Measurements from ENCODE around the gene MEX3D.

MEX3D gene

DNA sequence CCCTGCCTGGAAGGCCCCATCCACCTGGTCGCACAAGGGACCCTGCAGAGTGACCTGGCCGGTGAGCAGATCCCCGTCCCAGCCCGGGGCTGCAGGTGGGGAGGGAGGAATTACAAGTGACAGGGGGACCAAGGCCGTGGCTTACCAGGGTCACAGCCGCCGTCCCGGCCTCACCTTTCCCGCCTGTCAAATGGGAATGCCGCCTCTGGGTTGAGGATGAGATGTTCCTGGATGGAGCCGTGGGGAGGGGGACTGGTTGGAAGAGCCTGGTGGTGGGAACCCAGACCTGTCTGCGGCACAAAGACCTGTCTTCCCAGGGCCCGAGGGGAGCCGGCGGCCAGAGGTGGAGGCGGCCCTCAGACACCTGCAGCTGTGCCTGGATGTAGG is 38.7 kb downstream of the MEX3D start:
- H3K9ac ChIP-seq (ENCODE audit: low read depth, low read length, poor library complexity), result no peak overlapping the region
- no CpG with 5 or more reads among the region's 16 CpGs for WGBS, 2 donors (ENCODE audit: extremely low coverage in 2 of 2, insufficient read length in 2 of 2, insufficient replicate concordance in 1 of 2)
- no peak overlapping the region for H3K4me2 ChIP-seq (ENCODE audit: insufficient read depth, low read length, poor library complexity, severe bottlenecking)
- peak overlapping the region; percentile 10 for H3K23ac ChIP-seq (ENCODE audit: low read depth, low read length, poor library complexity)
- H3K9me3 ChIP-seq (replicated peaks in 1 of 2; ENCODE audit: control insufficient read depth in 2 of 2, insufficient read depth in 1 of 2, low read depth in 1 of 2, low read length in 2 of 2), result peaks cover 0 to 4% of the 10 kb centered on the region in 2 donors
- peak overlapping the region; percentile 82 for H2BK5ac ChIP-seq (ENCODE audit: low read length)
- no peaks in the 10 kb centered on the region for H3K36me3 ChIP-seq (replicated peaks in 1 of 2; ENCODE audit: control insufficient read depth in 2 of 2, insufficient read depth in 2 of 2, low read length in 2 of 2)
- peak overlapping the region; percentile 70 for H2AK5ac ChIP-seq (ENCODE audit: low read depth, low read length)
- no peak overlapping the region for H2AFZ ChIP-seq (ENCODE audit: low read length)
- peak overlapping the region; percentile 71 for H3K18ac ChIP-seq (ENCODE audit: low read length)
- no peak overlapping the region for H4K91ac ChIP-seq (ENCODE audit: low read depth, low read length, poor library complexity)
- H3K4ac ChIP-seq (ENCODE audit: low read length), result no peak overlapping the region
- no peak overlapping the region for H3K14ac ChIP-seq (ENCODE audit: low read length)
- no peak overlapping the region for H2BK120ac ChIP-seq (ENCODE audit: low read depth, low read length)
- H3K27me3 ChIP-seq (ENCODE audit: control insufficient read depth in 3 of 3, insufficient read depth in 3 of 3, low read depth in 1 of 3, low read length in 3 of 3), result peaks cover 5 to 22% (median 15%) of the 10 kb centered on the region in 3 experiments
- H4K8ac ChIP-seq (ENCODE audit: low read depth, low read length), result no peak overlapping the region
- H3K4me3 ChIP-seq (ENCODE audit: low read length in 2 of 2), result no peak overlapping the region
- peak overlapping the region; percentile 66 for H2BK12ac ChIP-seq (ENCODE audit: low read length)
- H3K79me1 ChIP-seq (ENCODE audit: low read depth, low read length), result peaks cover 2% of the 10 kb centered on the region
- no peak overlapping the region for H3K27ac ChIP-seq (replicated peaks; ENCODE audit: low read length)
- DNase-seq (ENCODE audit: low spot score), result no peak
- no peak overlapping the region for H2BK15ac ChIP-seq (ENCODE audit: low read length)
- peaks cover under 1 to 3% of the 10 kb centered on the region in 2 donors for H3K4me1 ChIP-seq (ENCODE audit: control insufficient read depth in 2 of 2, insufficient read depth in 1 of 2, low read depth in 1 of 2, low read length in 2 of 2)

DNA sequence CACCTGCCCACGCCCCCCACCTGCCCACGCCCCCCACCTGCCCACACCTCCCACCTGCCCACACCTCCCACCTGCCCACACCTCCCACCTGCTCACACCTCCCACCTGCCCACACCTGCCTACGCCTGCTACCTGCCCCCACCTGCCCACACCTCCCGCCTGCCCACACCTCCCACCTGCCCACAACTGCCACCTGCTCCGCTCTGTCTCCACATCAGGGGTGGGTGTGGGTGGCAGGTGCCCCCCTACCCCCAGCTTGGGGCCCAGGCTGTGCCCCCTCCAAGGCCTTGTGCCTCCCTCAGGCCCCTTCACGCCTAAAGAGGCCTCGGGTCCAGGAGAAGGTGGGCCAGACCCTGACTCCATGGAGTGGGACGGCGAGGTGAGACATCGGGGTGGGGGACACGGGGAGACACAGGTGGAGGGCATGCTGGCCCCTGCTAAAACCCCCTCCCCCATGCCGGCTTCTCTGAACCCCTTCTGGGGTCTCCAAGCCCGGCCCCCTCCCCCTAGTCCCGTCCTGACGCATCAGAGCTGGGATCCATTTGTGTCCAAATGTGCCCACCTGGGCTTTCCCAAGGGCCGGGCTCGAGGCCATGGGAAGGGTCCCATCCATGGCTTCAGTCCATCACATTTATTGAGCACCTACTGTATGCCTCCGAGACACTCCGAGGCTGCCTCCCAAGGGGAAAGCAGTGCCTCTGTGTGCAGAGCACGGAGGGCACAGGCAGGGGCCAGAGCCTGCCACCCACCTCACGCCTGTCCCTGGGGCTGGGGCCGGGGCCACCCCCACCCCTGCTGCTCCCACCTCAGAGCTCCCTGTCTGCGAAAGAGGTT is 39.3 kb downstream of the MEX3D start:
- H2AK5ac ChIP-seq (ENCODE audit: low read depth, low read length), result peak overlapping the region; percentile 70

GRCh38 chr19:1527650-1528309 is 40.3 kb downstream of the MEX3D start:
- no peak for DNase-seq (ENCODE audit: low spot score)
- Histone ChIP-seq H4K91ac (ENCODE audit: low read depth, low read length, poor library complexity) (no peak overlapping the region), H2BK15ac (ENCODE audit: low read length) (no peak overlapping the region), H2AFZ (ENCODE audit: low read length) (no peak overlapping the region), H3K9me3 (replicated peaks in 1 of 2; ENCODE audit: control insufficient read depth in 2 of 2, insufficient read depth in 1 of 2, low read depth in 1 of 2, low read length in 2 of 2) (peaks cover 0 to 5% of the 10 kb centered on the region in 2 donors), H4K8ac (ENCODE audit: low read depth, low read length) (no peak overlapping the region), H3K4me2 (ENCODE audit: insufficient read depth, low read length, poor library complexity, severe bottlenecking) (no peak overlapping the region), H3K27ac (replicated peaks; ENCODE audit: low read length) (no peak overlapping the region), H2BK120ac (ENCODE audit: low read depth, low read length) (no peak overlapping the region), H3K14ac (ENCODE audit: low read length) (peak overlapping the region; percentile 47), H3K23ac (ENCODE audit: low read depth, low read length, poor library complexity) (peak overlapping the region; percentile 65), H2BK5ac (ENCODE audit: low read length) (no peak overlapping the region), H3K18ac (ENCODE audit: low read length) (peak overlapping the region; percentile 17), H3K4me1 (ENCODE audit: control insufficient read depth in 2 of 2, insufficient read depth in 1 of 2, low read depth in 1 of 2, low read length in 2 of 2) (peaks cover 4 to 6% of the 10 kb centered on the region in 2 donors), H3K9ac (ENCODE audit: low read depth, low read length, poor library complexity) (peak overlapping the region; percentile 44), H2AK5ac (ENCODE audit: low read depth, low read length) (peak overlapping the region; percentile 75), H3K36me3 (replicated peaks in 1 of 2; ENCODE audit: control insufficient read depth in 2 of 2, insufficient read depth in 2 of 2, low read length in 2 of 2) (no peaks in the 10 kb centered on the region), H3K27me3 (ENCODE audit: control insufficient read depth in 3 of 3, insufficient read depth in 3 of 3, low read depth in 1 of 3, low read length in 3 of 3) (peaks cover 8 to 36% (median 29%) of the 10 kb centered on the region in 3 experiments), H2BK12ac (ENCODE audit: low read length) (no peak overlapping the region), H3K4ac (ENCODE audit: low read length) (no peak overlapping the region), H3K79me1 (ENCODE audit: low read depth, low read length) (peaks cover 2% of the 10 kb centered on the region), H3K4me3 (ENCODE audit: low read length in 2 of 2) (no peak overlapping the region)
- no CpG with 5 or more reads among the region's 27 CpGs for WGBS, 2 donors (ENCODE audit: extremely low coverage in 2 of 2, insufficient read length in 2 of 2, insufficient replicate concordance in 1 of 2)

More for the DNA sequence above, 39.3 kb downstream of the MEX3D start:
- no CpG with 5 or more reads among the region's 23 CpGs for WGBS, 2 donors (ENCODE audit: extremely low coverage in 2 of 2, insufficient read length in 2 of 2, insufficient replicate concordance in 1 of 2)
- Histone ChIP-seq H3K4me1 (ENCODE audit: control insufficient read depth in 2 of 2, insufficient read depth in 1 of 2, low read depth in 1 of 2, low read length in 2 of 2) (peaks cover 4 to 6% of the 10 kb centered on the region in 2 donors), H3K18ac (ENCODE audit: low read length) (peak overlapping the region; percentile 71), H2BK120ac (ENCODE audit: low read depth, low read length) (no peak overlapping the region), H2BK5ac (ENCODE audit: low read length) (peak overlapping the region; percentile 82), H3K9me3 (replicated peaks in 1 of 2; ENCODE audit: control insufficient read depth in 2 of 2, insufficient read depth in 1 of 2, low read depth in 1 of 2, low read length in 2 of 2) (peaks cover 0 to 5% of the 10 kb centered on the region in 2 donors), H3K4ac (ENCODE audit: low read length) (no peak overlapping the region), H3K4me2 (ENCODE audit: insufficient read depth, low read length, poor library complexity, severe bottlenecking) (no peak overlapping the region), H3K27me3 (ENCODE audit: control insufficient read depth in 3 of 3, insufficient read depth in 3 of 3, low read depth in 1 of 3, low read length in 3 of 3) (peaks cover 8 to 26% (median 20%) of the 10 kb centered on the region in 3 experiments), H2BK15ac (ENCODE audit: low read length) (no peak overlapping the region), H3K36me3 (replicated peaks in 1 of 2; ENCODE audit: control insufficient read depth in 2 of 2, insufficient read depth in 2 of 2, low read length in 2 of 2) (no peaks in the 10 kb centered on the region), H3K9ac (ENCODE audit: low read depth, low read length, poor library complexity) (peak overlapping the region; percentile 60), H3K4me3 (ENCODE audit: low read length in 2 of 2) (no peak overlapping the region), H4K8ac (ENCODE audit: low read depth, low read length) (peak overlapping the region; percentile 65), H4K91ac (ENCODE audit: low read depth, low read length, poor library complexity) (no peak overlapping the region), H2BK12ac (ENCODE audit: low read length) (peak overlapping the region; percentile 66), H2AFZ (ENCODE audit: low read length) (no peak overlapping the region), H3K79me1 (ENCODE audit: low read depth, low read length) (peaks cover 2% of the 10 kb centered on the region), H3K14ac (ENCODE audit: low read length) (no peak overlapping the region), H3K23ac (ENCODE audit: low read depth, low read length, poor library complexity) (peak overlapping the region; percentile 10), H3K27ac (replicated peaks; ENCODE audit: low read length) (no peak overlapping the region)
- DNase-seq (ENCODE audit: low spot score), result no peak
